Measurements from ENCODE around the gene TRAPPC3. TPM values are rescaled to one million over a fixed set of nuclear protein-coding genes. Genes with fewer than 3 reads are reported as not detected.
A peak's percentile ranks its signal among the peaks of the same experiment; 100 is the strongest.

TRAPPC3 gene
- total and polyA plus RNA-seq, 9 of the 15 experiments (the other 6 are each of a cell fraction or from before 2014, with no cell fraction given), result 20.6 to 141 (median 112) TPM

DNA sequence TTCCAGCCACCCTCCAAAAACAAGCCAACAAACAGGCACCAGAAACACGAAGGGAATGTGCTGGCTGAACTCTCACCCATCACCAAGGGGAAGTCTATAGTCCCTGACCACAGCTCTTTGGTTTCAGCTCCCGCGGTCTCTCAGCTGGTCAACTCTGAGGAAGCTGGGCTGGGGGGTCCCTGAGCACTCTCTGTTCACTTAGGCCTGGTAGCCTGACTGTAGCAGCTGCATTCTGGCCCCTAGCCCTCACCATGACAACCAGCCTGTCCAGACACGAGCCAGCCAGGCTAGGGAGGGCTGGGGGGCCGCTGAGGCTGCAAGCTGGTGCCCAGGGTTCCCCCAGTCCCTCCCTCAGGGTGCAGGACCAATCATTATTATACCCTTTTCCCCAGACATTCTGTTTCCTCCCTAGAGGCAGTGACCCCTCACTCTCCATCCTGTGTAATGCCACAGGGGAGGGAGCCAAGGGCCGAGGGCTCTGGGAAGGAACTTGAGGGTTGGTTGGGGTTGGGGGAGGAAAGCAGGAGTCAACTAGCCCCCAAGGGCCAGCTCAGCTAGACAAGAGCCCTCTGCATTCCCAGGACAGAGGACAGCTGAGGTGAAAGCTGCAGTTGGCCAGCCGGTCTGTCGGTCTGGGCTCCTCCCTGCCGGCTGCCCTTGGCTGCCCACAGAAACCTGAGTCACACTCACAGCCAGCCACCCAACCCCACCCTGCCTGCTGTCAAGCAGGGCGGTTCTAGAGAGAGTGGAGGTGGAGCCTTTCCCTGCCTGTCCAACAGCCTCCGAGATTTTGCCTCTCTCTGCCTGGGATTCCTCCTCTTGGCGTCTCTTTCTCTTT is 1.2 kb upstream of the TRAPPC3 start (continued):
- TF ChIP-seq ZNF184 (CRISPR knock-in tag; IDR thresholded peaks at IDR 0.05) (no peak), CTCF (IDR thresholded peaks at IDR 0.05 in 2 of 3, conservative IDR thresholded peaks at IDR 0.05 in 1 of 3; ENCODE audit: insufficient read depth in 2 of 3, low read depth in 1 of 3, low read length in 3 of 3) (no peak), POLR2A (conservative IDR thresholded peaks at IDR 0.05) (peak; percentile 82), POLR2G (IDR thresholded peaks at IDR 0.05; ENCODE audit: low read depth, low read length) (peak; percentile 85), PPARD (CRISPR knock-in tag; IDR thresholded peaks at IDR 0.05) (no peak), ESRRB (CRISPR knock-in tag; IDR thresholded peaks at IDR 0.05; ENCODE audit: borderline replicate concordance) (no peak), EP300 (IDR thresholded peaks at IDR 0.05; ENCODE audit: low read length) (peak; percentile 5; the same call in 1 of the 2 replicates), SPI1 (IDR thresholded peaks at IDR 0.05; ENCODE audit: borderline replicate concordance, low read depth, low read length) (no peak), ZNF140 (CRISPR knock-in tag; IDR thresholded peaks at IDR 0.05) (no peak), HDAC6 (IDR thresholded peaks at IDR 0.05; ENCODE audit: low read depth, low read length) (no peak), ZC3H11A (IDR thresholded peaks at IDR 0.05; ENCODE audit: low read depth, low read length) (no peak), NFATC3 (IDR thresholded peaks at IDR 0.05) (no peak), MTA1 (IDR thresholded peaks at IDR 0.05; ENCODE audit: borderline replicate concordance) (peak; percentile 47), ZZZ3 (IDR thresholded peaks at IDR 0.05) (no peak), SIN3B (IDR thresholded peaks at IDR 0.05; ENCODE audit: low read depth) (no peak), ZFP1 (CRISPR knock-in tag; IDR thresholded peaks at IDR 0.05) (no peak), POLR3G (IDR thresholded peaks at IDR 0.05; ENCODE audit: extremely low read depth, insufficient read length, insufficient replicate concordance) (no peak), CHD1 (IDR thresholded peaks at IDR 0.05; ENCODE audit: low read length) (no peak), HMGXB4 (CRISPR knock-in tag; IDR thresholded peaks at IDR 0.05) (no peak)
- TF ChIP-seq, protein P1, sequence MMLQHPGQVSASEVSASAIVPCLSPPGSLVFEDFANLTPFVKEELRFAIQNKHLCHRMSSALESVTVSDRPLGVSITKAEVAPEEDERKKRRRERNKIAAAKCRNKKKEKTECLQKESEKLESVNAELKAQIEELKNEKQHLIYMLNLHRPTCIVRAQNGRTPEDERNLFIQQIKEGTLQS (IDR thresholded peaks at IDR 0.05), result peak; percentile 57; the same call in 1 of the 2 replicates
- TF ChIP-seq, protein P1 (CRISPR knock-in tag; conservative IDR thresholded peaks at IDR 0.05), result no peak
- TF ChIP-seq, protein P2, sequence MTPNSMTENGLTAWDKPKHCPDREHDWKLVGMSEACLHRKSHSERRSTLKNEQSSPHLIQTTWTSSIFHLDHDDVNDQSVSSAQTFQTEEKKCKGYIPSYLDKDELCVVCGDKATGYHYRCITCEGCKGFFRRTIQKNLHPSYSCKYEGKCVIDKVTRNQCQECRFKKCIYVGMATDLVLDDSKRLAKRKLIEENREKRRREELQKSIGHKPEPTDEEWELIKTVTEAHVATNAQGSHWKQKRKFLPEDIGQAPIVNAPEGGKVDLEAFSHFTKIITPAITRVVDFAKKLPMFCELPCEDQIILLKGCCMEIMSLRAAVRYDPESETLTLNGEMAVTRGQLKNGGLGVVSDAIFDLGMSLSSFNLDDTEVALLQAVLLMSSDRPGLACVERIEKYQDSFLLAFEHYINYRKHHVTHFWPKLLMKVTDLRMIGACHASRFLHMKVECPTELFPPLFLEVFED (CRISPR knock-in tag; conservative IDR thresholded peaks at IDR 0.05), result no peak
- TF ChIP-seq, protein P3, sequence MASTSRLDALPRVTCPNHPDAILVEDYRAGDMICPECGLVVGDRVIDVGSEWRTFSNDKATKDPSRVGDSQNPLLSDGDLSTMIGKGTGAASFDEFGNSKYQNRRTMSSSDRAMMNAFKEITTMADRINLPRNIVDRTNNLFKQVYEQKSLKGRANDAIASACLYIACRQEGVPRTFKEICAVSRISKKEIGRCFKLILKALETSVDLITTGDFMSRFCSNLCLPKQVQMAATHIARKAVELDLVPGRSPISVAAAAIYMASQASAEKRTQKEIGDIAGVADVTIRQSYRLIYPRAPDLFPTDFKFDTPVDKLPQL (IDR thresholded peaks at IDR 0.05; ENCODE audit: extremely low read depth, insufficient read length), result peak; percentile 58

Measured in K562 (cell line).